Thyroid gland (tissue), 4 donors: Measurements from ENCODE around the gene ADRA2B. TPM values are rescaled to one million over a fixed set of nuclear protein-coding genes. Genes with fewer than 3 reads are reported as not detected.
"Not testable (repeated sequence)": the region's sequence is repeated elsewhere in the genome, so short reads cannot be mapped to it uniquely, and the experiment has no call there.

ENCODE experiments used
- DNase-seq, 2 donors: peaks; one replicate each; pipeline ENCODE4 v3.0.0-alpha.2; 2019
- H3K27ac ChIP-seq, 3 donors: fragments of 200-600 bp; sonication (generic); 1 replicate in 2 of 3; 2 replicates in 1 of 3; pipeline ENCODE4 v1.5.1; 2016 to 2019; ENCODE audit warnings: mild to moderate bottlenecking in 1 of 3, moderate library complexity in 1 of 3
- H3K27me3 ChIP-seq: fragments of 200-600 bp; sonication (generic); one replicate; pipeline ENCODE4 v1.5.1; 2019
- H3K36me3 ChIP-seq, 2 donors: fragments of 200-600 bp; sonication (generic); one replicate each; pipeline ENCODE4 v1.5.1; 2016 to 2019
- H3K4me1 ChIP-seq, 2 donors: fragments of 200-600 bp; sonication (generic); one replicate each; pipeline ENCODE4 v1.5.1; 2017 to 2019
- H3K4me3 ChIP-seq, 3 donors: fragments of 200-600 bp; sonication (generic); replicated peaks in 1 of 3; 1 replicate in 2 of 3; 2 replicates in 1 of 3; pipeline ENCODE4 v1.5.1; 2016; ENCODE audit warnings: mild to moderate bottlenecking in 1 of 3
- H3K9me3 ChIP-seq: fragments of 200-600 bp; sonication (generic); one replicate; pipeline ENCODE4 v1.5.1; 2017
- CTCF ChIP-seq, 6 experiments: fragments of 200-600 bp in 3 of 6; fragments of 450-650 bp in 3 of 6; sonication (generic) in 3 of 6; IDR thresholded peaks; one replicate each; pipeline ENCODE4 v1.5.1; 2016 to 2019; ENCODE audit warnings: antibody characterized with exemption in 6 of 6, mild to moderate bottlenecking in 2 of 6, inconsistent platforms in 1 of 6, moderate library complexity in 1 of 6
- POLR2A ChIP-seq, 2 donors: fragments of 450-650 bp; IDR thresholded peaks; one replicate each; pipeline ENCODE4 v1.6.1; 2017; ENCODE audit warnings: antibody characterized with exemption in 2 of 2, mild to moderate bottlenecking in 2 of 2, moderate library complexity in 1 of 2
- WGBS, 2 donors: methylation state at CpG; one replicate each; pipeline ENCODE4 v1.1.5; 2017; 5-methylcytosine and 5-hydroxymethylcytosine counted together
- intact Hi-C: fragments of 100-400 bp; cut with DNase I; formaldehyde crosslinking; loops from one replicate; pipeline ENCODE4 v1.15.1; 2023
- total RNA-seq, 4 donors: library from RNA; depleted of rRNA; stranded (reverse); fragments of >200 nt; gene quantifications; one replicate each; pipeline ENCODE4 v1.2.3, GENCODE V29; 2016

Gene ADRA2B
- total RNA-seq, 4 donors from 2014 or later = 0.13 to 2.1 (median 1.0) TPM

- H3K27ac ChIP-seq = no peak overlapping the region
- no peaks in the 10 kb centered on the region for H3K27me3 ChIP-seq
- no peak overlapping the region for H3K4me3 ChIP-seq
- peaks cover 0 to 12% of the 10 kb centered on the region in 2 donors for H3K4me1 ChIP-seq
- no peaks in the 10 kb centered on the region for H3K9me3 ChIP-seq
- intact Hi-C loops = no loop called here
- no peaks in the 10 kb centered on the region for H3K36me3 ChIP-seq
- WGBS, 2 donors = 80 to 85% methylated on average over 16 to 19 of the region's 19 CpGs
- no peak for TF ChIP-seq CTCF (IDR thresholded peaks at IDR 0.05)
- no peak for DNase-seq
These were observed 27.7 kb downstream of the ADRA2B start for GRCh38 chr2:96088340-96089335.

- peaks cover 0 to 14% of the 10 kb centered on the region in 2 donors for H3K4me1 ChIP-seq
- H3K9me3 ChIP-seq = no peaks in the 10 kb centered on the region
- no peak for DNase-seq
- TF ChIP-seq CTCF (IDR thresholded peaks at IDR 0.05) (no peak), POLR2A (IDR thresholded peaks at IDR 0.05) (no peak)
- intact Hi-C loops = no loop called here
- no peaks in the 10 kb centered on the region for H3K27me3 ChIP-seq
- H3K27ac ChIP-seq = no peak overlapping the region
- no peak overlapping the region for H3K4me3 ChIP-seq
- 85 to 86% methylated on average over 2 of the region's 2 CpGs for WGBS, 2 donors
- no peaks in the 10 kb centered on the region for H3K36me3 ChIP-seq
These were observed 29.2 kb downstream of the ADRA2B start for GRCh38 chr2:96087130-96087529.

- Histone ChIP-seq H3K27ac (no peak overlapping the region), H3K36me3 (no peaks in the 10 kb centered on the region), H3K4me1 (peaks cover 0 to 14% of the 10 kb centered on the region in 2 donors), H3K4me3 (no peak overlapping the region), H3K27me3 (no peaks in the 10 kb centered on the region), H3K9me3 (no peaks in the 10 kb centered on the region)
- 92 to 97% methylated on average over 12 of the region's 12 CpGs for WGBS, 2 donors
- DNase-seq = no peak
- TF ChIP-seq CTCF (IDR thresholded peaks at IDR 0.05) (no peak), POLR2A (IDR thresholded peaks at IDR 0.05) (no peak)
- intact Hi-C loops = no loop called here
These were observed 30.6 kb downstream of the ADRA2B start for GRCh38 chr2:96085541-96086355.

GRCh38 chr2:96084858-96085518 is 31.4 kb downstream of the ADRA2B start:
- DNase-seq, H3K9me3 ChIP-seq, H3K36me3 ChIP-seq, H3K27me3 ChIP-seq, H3K27ac ChIP-seq, intact Hi-C loops, H3K4me3 ChIP-seq: not testable (repeated sequence)
- WGBS, 2 donors = 71 to 75% methylated on average over 5 of the region's 7 CpGs
- H3K4me1 ChIP-seq = peaks cover 0 to 14% of the 10 kb centered on the region in 2 donors
